GM13977 (cell line): ENCODE results near the gene IGIP.

Source experiments
- DNase-seq: peaks from one replicate; pipeline ENCODE4 v3.0.0; 2012; ENCODE audit warnings: low spot score
- in situ Hi-C: fragments of 300-500 bp; cut with MboI; formaldehyde crosslinking; loops from one replicate; pipeline ENCODE4 v1.12.0; 2022; ENCODE audit warnings: low sequenced_read_pairs, low pct_unique_long_range_greater_than_20kb, mixed read lengths, inconsistent platforms; ENCODE audit not compliant: unreplicated experiment
- TF ChIP-seq, protein P1 (sequence below): IDR thresholded peaks from 2 replicates; pipeline ENCODE4 v1.5.1; 2012; ENCODE audit warnings: mild to moderate bottlenecking, control low read depth; ENCODE audit not compliant: insufficient read depth; ENCODE audit errors: extremely low read depth, missing control alignments

IGIP gene

DNA sequence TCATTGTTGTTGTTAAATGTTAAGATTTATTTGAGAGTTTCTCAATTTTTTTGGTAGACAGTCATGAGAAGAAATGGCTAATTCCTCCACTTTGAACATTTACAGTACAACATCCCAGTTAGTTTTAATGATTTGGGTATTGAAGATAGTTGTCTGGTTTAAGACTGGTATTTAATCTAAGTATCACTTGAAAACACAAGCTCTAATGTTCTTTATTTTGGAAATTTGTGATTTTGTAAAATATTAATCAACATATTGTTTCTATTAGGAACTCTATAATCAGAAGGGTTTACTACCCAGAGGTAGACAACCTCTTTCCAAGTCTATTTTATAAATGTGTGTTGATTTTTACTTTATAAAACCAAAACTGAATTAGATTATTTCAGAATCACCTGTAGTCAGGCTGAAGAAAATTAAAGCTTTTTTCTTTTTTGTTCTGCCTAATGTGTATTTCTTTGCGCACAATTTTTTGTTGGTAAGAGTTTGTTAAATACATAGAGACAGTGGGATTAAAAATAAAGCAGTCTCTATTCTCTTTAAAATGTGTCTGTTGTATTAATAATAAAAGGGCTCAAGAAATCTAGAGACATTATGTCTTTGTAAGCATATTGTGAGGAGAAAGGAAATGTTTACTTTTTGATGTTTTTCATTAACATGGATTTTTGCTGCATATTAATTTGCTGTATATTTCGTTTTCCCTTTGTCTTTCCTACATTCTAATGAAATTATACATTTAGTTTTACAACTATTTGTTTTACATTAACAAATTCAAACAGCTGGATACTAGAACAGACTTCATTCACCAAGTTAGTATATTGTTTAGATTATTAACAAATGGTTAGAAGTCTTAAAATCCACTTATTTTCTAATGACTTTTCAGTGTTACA is 15.7 kb upstream of the IGIP start:
- TF ChIP-seq, protein P1, sequence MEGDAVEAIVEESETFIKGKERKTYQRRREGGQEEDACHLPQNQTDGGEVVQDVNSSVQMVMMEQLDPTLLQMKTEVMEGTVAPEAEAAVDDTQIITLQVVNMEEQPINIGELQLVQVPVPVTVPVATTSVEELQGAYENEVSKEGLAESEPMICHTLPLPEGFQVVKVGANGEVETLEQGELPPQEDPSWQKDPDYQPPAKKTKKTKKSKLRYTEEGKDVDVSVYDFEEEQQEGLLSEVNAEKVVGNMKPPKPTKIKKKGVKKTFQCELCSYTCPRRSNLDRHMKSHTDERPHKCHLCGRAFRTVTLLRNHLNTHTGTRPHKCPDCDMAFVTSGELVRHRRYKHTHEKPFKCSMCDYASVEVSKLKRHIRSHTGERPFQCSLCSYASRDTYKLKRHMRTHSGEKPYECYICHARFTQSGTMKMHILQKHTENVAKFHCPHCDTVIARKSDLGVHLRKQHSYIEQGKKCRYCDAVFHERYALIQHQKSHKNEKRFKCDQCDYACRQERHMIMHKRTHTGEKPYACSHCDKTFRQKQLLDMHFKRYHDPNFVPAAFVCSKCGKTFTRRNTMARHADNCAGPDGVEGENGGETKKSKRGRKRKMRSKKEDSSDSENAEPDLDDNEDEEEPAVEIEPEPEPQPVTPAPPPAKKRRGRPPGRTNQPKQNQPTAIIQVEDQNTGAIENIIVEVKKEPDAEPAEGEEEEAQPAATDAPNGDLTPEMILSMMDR: no peak
- in situ Hi-C loops: no loop called here
- no peak for DNase-seq

GRCh38 chr5:140110646-140110957 is 15.1 kb upstream of the IGIP start:
- in situ Hi-C loops: no loop called here
- DNase-seq: no peak
- TF ChIP-seq, protein P1: no peak

- DNase-seq: no peak
- in situ Hi-C loops: no loop called here
- TF ChIP-seq, protein P1: no peak
These were observed 14.5 kb upstream of the IGIP start for GRCh38 chr5:140111011-140111858.

DNA sequence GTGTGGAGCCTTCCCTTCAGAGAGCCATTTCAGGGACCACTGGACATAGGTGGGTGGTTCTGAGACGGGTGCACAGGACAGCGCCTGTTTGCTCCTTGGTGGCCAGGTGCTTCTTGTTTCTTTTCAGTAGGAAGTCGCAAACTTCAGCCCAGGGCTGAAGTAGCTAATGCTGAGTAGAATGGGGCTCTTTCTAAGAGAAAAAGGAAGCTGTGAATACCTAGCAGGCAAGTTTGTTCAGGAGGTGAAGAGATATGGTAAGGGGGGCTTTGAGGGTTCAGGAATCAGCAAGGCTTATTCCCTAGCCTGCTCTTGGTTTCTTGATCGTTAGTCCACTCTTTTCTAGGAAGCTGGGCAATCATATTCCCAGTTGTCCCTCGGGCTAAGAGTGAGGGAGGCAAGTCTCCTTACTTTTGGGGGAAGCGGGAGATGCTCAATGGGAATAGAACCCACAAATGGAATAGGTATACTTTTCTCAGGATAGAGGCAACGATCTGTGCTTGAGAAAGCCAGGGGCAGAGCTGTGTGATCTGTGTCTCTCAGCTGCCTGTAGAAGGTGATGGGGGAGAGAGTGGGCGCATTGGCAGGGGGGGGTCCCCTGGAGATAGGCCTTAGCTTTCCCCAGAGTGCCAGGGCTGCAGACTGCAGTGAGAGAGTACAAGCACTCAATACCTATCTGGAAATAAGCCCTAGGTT is 13.7 kb upstream of the IGIP start:
- TF ChIP-seq, protein P1: no peak
- DNase-seq: no peak
- in situ Hi-C loops: no loop called here

DNA sequence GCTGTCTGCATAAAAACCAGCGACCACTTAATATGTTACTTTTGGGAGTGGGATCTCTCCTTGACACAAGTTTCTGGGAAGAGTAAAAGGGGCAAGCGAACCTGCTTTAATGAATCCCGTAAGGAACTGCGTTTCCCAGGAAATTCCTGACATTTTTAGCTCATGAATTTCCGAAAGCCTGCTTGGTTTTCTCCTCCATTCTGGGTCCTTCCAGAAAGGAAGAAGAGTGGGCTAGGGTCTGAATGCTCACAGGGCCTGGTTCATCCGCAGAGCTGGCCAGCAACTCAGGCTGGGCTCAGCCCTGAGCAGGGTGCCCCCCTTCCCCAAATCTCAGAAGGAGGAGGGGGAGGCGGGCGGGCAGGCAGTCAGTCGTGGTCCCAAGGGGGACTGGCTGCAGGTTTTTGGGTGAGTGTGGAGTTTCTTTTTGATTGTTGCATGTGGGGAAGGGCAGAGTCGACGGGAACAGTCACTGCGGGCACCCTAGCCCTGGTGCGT is 13.0 kb upstream of the IGIP start:
- TF ChIP-seq, protein P1: no peak
- DNase-seq: no peak
- in situ Hi-C loops: no loop called here

GRCh38 chr5:140113180-140113698 is 12.5 kb upstream of the IGIP start:
- DNase-seq: peak; percentile 31
- TF ChIP-seq, protein P1: no peak
- in situ Hi-C loops: no loop called here
